Stomach (tissue), 4 donors: ENCODE measurements around the gene PALLD.

Source experiments
- EP300 ChIP-seq: sonication (generic); formaldehyde crosslinking; IDR thresholded peaks from one replicate; pipeline ENCODE4 v1.6.1; 2017; ENCODE audit warnings: antibody characterized with exemption
- POLR2A ChIP-seq, 4 donors: fragments of 450-650 bp; IDR thresholded peaks; one replicate each; pipeline ENCODE4 v1.6.1; 2016; ENCODE audit warnings: antibody characterized with exemption in 4 of 4, control low read depth in 2 of 4, mild to moderate bottlenecking in 1 of 4, moderate library complexity in 1 of 4
- TF ChIP-seq, protein P1 (sequence below), 7 experiments: fragments of 450-650 bp in 4 of 7; fragments of 200-600 bp in 3 of 7; sonication (generic) in 3 of 7; IDR thresholded peaks; one replicate each; pipeline ENCODE4 v1.5.1; 2016 to 2019; ENCODE audit warnings: antibody characterized with exemption in 7 of 7, control low read depth in 2 of 7, mild to moderate bottlenecking in 1 of 7

DNA sequence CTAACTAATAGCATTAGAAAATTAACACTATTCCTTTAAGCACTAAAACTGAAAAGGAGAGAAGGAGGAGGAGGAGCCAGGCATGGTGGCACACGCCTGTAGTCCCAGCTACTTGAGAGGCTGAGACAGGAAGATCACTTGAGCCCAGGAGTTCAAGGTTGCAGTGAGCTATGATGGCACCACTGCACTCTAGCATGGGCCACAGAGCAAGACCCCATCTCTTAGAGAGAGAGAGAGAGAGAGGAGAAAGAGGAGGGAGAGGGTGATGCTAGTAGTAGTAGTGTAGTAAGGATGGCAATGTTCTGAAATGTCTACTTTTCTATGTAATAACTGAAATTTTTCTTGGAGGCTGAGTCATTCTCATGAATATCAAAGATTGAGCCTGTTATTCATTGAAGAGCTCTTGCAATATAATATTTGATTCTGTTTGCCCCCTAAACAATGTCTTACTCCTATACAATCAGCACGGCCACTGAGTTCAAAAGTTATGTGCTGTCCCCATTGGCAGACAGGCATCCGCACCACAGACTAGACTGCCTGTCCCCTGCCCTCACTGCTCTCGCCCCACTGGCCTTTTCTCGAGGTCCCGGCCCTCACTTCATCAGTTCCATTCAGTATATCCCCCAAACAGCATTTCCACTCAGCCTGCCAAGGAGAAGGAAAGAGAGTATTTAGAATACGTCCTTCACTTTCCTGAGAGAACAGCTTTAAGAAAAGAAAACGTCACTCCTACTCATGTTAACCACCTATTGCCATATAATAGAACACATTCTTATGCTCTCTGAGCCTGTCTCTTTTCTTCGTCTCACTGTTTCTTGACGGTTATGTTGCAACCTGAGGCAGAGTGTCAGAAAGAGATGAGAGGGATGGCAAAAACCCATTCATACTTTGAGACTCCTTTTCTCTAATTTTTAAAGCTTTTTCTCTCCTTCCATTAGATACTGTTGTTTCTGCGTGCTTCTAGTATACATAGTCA, 238.1 kb downstream of the PALLD start:
- TF ChIP-seq, protein P1, sequence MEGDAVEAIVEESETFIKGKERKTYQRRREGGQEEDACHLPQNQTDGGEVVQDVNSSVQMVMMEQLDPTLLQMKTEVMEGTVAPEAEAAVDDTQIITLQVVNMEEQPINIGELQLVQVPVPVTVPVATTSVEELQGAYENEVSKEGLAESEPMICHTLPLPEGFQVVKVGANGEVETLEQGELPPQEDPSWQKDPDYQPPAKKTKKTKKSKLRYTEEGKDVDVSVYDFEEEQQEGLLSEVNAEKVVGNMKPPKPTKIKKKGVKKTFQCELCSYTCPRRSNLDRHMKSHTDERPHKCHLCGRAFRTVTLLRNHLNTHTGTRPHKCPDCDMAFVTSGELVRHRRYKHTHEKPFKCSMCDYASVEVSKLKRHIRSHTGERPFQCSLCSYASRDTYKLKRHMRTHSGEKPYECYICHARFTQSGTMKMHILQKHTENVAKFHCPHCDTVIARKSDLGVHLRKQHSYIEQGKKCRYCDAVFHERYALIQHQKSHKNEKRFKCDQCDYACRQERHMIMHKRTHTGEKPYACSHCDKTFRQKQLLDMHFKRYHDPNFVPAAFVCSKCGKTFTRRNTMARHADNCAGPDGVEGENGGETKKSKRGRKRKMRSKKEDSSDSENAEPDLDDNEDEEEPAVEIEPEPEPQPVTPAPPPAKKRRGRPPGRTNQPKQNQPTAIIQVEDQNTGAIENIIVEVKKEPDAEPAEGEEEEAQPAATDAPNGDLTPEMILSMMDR (IDR thresholded peaks at IDR 0.05): no peak
- TF ChIP-seq POLR2A (IDR thresholded peaks at IDR 0.05) (no peak), EP300 (no peak)
